Skeletal muscle tissue (tissue), 4 donors: ENCODE measurements around the gene BRICD5. TPM values are rescaled to one million over a fixed set of nuclear protein-coding genes. Genes with fewer than 3 reads are reported as not detected.

Experiments
- H3K27ac ChIP-seq: one replicate; pipeline ENCODE4 v1.7.0; 2013; ENCODE audit warnings: mild to moderate bottlenecking, low read depth, low read length, inconsistent platforms
- H3K27me3 ChIP-seq, 3 donors: one replicate each; pipeline ENCODE4 v1.7.0; 2013; ENCODE audit warnings: low read length in 3 of 3; ENCODE audit not compliant: control insufficient read depth in 3 of 3, insufficient read depth in 3 of 3
- H3K36me3 ChIP-seq, 3 donors: one replicate each; pipeline ENCODE4 v1.7.0; 2013; ENCODE audit warnings: low read length in 3 of 3; ENCODE audit not compliant: control insufficient read depth in 3 of 3, insufficient read depth in 3 of 3
- H3K4me1 ChIP-seq, 3 donors: one replicate each; pipeline ENCODE4 v1.7.0; 2013; ENCODE audit warnings: low read length in 3 of 3, mild to moderate bottlenecking in 3 of 3; ENCODE audit not compliant: control insufficient read depth in 3 of 3, insufficient read depth in 3 of 3
- H3K4me3 ChIP-seq, 3 donors: one replicate each; pipeline ENCODE4 v1.7.0; 2013; ENCODE audit warnings: low read length in 3 of 3
- H3K9ac ChIP-seq, 3 donors: one replicate each; pipeline ENCODE4 v1.7.0; 2013; ENCODE audit warnings: low read length in 3 of 3, mild to moderate bottlenecking in 3 of 3, moderate library complexity in 2 of 3, low read depth in 1 of 3
- H3K9me3 ChIP-seq, 3 donors: one replicate each; pipeline ENCODE4 v1.7.0; 2013; ENCODE audit warnings: low read length in 3 of 3; ENCODE audit not compliant: control insufficient read depth in 3 of 3
- total RNA-seq: library from RNA; depleted of rRNA; stranded (reverse); fragments of >200 nt; gene quantifications from one replicate; pipeline ENCODE4 v1.2.3, GENCODE V29; 2014
- donor health status: Osteomylitis.

The BRICD5 gene
- total RNA-seq, 1 donor from 2014 or later: 2.1 TPM

GRCh38 chr16:2223942-2224486 lies 13.4 kb upstream of the BRICD5 start:
- peaks cover 6 to 15% (median 15%) of the 10 kb centered on the region in 3 donors for H3K36me3 ChIP-seq
- H3K27ac ChIP-seq: peak overlapping the region; percentile 84
- H3K27me3 ChIP-seq: no peaks in the 10 kb centered on the region
- H3K4me1 ChIP-seq: peaks cover 13 to 24% (median 24%) of the 10 kb centered on the region in 3 donors
- H3K9me3 ChIP-seq: no peaks in the 10 kb centered on the region
- H3K4me3 ChIP-seq: peak overlapping the region; percentile 78 to 86 (median 83)
- H3K9ac ChIP-seq: peak overlapping the region; percentile 87 to 95 (median 93)

DNA sequence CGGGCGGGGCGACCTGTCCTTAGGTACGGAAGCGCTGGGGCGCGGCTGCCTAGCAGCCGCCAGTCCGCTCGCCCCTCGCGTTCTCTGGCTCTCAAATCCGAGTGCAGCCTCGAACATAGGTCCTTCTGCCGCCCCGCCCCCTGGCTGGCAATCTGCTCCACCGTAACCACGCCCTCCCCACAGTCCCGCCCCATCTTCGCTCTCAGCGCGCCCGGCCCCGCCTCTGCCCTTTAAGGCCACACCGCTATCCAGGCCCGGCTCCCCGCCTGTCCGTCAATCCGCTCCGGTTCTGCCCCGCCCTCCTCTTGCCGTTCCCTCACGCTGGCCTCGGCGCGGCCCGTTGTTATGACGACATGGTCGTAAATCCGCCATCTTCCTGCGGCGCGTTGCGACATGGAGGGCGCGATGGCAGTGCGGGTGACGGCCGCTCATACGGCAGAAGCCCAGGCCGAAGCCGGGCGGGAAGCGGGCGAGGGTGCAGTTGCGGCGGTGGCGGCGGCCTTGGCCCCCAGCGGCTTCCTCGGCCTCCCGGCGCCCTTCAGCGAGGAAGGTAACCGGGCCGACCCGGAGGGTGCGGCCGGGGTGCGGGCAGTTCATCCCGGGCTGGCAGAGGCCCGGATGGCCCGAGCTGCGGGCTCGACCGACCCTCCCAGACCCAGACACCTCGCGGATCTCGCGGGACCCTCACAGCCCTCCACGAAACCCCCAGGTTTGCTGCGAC lies 12.7 kb upstream of the BRICD5 start, which contains the start of gene E4F1:
E4F1 (plus strand) TSS at position 371 of the 721 bp plus-strand sequence; CDS start at position 394, 23 bp downstream.
- Histone ChIP-seq H3K9me3 (no peaks in the 10 kb centered on the region), H3K36me3 (peaks cover under 1 to 9% (median 9%) of the 10 kb centered on the region in 3 donors), H3K27me3 (no peaks in the 10 kb centered on the region), H3K4me1 (peaks cover 13 to 24% (median 24%) of the 10 kb centered on the region in 3 donors), H3K4me3 (peak within 1 kb of the TSS; percentile 78 to 86 (median 83)), H3K9ac (peak within 1 kb of the TSS; percentile 87 to 95 (median 93)), H3K27ac (peak within 1 kb of the TSS; percentile 84)

DNA sequence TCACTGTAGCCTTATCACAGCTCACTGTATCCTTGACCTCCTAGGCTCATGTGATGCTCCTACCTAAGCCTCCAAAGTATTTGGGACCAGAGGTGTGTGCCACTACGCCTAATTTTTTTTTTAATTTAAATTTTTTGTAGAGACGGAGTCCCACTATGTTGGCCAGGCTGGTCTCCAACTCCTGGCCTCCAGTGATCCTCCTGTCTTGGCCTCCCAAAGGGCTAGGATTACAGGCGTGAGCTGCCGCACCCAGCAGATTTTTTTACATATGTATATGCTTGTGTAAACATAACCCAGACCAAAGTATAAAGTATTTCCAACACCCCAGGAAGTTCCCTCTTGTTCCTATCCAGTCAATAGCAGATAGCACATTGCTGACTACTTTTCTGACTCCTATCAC lies 5.7 kb upstream of the BRICD5 start:
- Histone ChIP-seq H3K27me3 (no peaks in the 10 kb centered on the region), H3K9ac (no peak overlapping the region), H3K4me1 (peaks cover 25 to 30% (median 25%) of the 10 kb centered on the region in 3 donors), H3K9me3 (no peaks in the 10 kb centered on the region), H3K27ac (no peak overlapping the region), H3K36me3 (no peaks in the 10 kb centered on the region), H3K4me3 (no peak overlapping the region)

DNA sequence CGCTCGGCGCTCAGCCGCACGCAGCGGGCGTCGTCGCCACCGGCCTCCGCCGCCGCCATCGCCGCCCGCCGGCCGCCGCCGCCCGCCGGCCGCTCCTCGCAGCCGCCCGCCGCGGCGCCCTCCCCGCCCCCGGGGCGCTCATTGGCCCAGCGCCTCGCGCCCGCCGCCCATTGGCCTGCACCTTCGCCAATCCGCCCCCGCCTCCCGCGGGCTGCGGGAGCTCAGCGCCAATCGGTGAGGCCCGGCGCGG lies 4.0 kb upstream of the BRICD5 start, which contains the start of gene PGP:
PGP (minus strand) TSS at position 122 of the 250 bp plus-strand sequence; CDS start at position 59, 63 bp downstream.
- no peaks in the 10 kb centered on the region for H3K27me3 ChIP-seq
- peak within 1 kb of the TSS; percentile 88 to 91 (median 89) for H3K4me3 ChIP-seq
- H3K27ac ChIP-seq: peak within 1 kb of the TSS; percentile 89
- peaks cover 39 to 46% (median 42%) of the 10 kb centered on the region in 3 donors for H3K4me1 ChIP-seq
- peak within 1 kb of the TSS; percentile 81 to 98 (median 94) for H3K9ac ChIP-seq
- peaks cover 0 to 5% (median 3%) of the 10 kb centered on the region in 3 donors for H3K36me3 ChIP-seq
- no peaks in the 10 kb centered on the region for H3K9me3 ChIP-seq

DNA sequence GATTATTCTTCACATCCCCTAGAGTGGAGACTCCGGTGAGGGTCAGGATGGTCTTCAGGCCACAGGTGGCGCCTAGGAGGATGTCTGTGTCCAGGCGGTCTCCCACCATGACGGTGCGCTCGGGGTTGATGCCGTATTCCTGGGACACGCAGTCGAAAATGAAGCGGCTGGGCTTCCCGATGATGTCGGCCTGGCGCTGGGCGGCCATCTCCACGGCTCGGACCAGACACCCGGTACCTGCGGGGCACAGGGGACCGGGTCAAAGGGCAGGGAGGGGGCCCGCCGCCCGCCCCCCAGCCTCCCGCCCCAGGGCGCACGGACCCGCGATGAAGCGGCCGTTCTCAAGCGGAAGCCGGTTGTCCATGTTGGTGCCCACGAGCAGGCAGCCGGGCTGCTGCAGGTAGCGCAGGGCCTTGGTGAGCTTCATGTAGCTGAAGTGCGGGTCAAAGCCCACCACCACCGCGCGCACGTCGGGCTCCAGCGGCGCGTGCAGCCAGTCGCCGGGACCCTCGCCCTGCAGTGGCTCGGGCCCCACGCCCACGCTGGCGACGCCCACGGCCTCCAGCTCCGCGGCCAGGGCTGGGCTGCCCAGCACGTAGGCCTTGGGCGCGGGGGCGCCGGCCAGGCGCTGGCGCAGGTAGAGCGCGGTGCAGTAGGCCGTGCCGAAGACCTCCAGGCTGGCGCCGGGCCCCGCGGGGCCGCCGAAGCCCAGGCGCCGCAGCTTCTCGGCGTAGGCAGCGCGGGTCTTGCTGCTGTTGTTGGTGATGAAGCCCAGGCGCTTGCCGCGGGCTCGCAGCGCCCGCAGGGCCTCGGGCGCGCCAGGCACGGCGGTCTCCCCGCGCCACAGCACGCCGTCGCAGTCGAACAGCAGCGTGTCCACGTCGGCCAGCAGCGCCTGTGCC lies 3.4 kb upstream of the BRICD5 start:
- H3K36me3 ChIP-seq: peaks cover 5 to 11% (median 7%) of the 10 kb centered on the region in 3 donors
- no peaks in the 10 kb centered on the region for H3K27me3 ChIP-seq
- peak overlapping the region; percentile 77 for H3K27ac ChIP-seq
- H3K9me3 ChIP-seq: no peaks in the 10 kb centered on the region
- H3K4me1 ChIP-seq: peaks cover 39 to 50% (median 45%) of the 10 kb centered on the region in 3 donors
- H3K4me3 ChIP-seq: peak overlapping the region; percentile 86 to 91 (median 87)
- H3K9ac ChIP-seq: peak overlapping the region; percentile 73 to 98 (median 92)

GRCh38 chr16:2212362-2213324 lies 2.0 kb upstream of the BRICD5 start:
- Histone ChIP-seq H3K9me3 (no peaks in the 10 kb centered on the region), H3K27ac (peak overlapping the region; percentile 77), H3K4me1 (peaks cover 40 to 57% (median 50%) of the 10 kb centered on the region in 3 donors), H3K36me3 (peaks cover 19 to 24% (median 19%) of the 10 kb centered on the region in 3 donors), H3K9ac (peak overlapping the region; percentile 73 to 98 (median 92)), H3K4me3 (peak overlapping the region; percentile 86 to 91 (median 87)), H3K27me3 (no peaks in the 10 kb centered on the region)

- H3K27ac ChIP-seq: peak overlapping the region; percentile 75
- H3K9ac ChIP-seq: peak overlapping the region; percentile 38 to 98 (median 82)
- no peaks in the 10 kb centered on the region for H3K9me3 ChIP-seq
- H3K4me3 ChIP-seq: peak overlapping the region; percentile 45 to 54 (median 48)
- peaks cover 47 to 64% (median 51%) of the 10 kb centered on the region in 3 donors for H3K4me1 ChIP-seq
- peaks cover 25 to 31% (median 26%) of the 10 kb centered on the region in 3 donors for H3K36me3 ChIP-seq
- H3K27me3 ChIP-seq: no peaks in the 10 kb centered on the region
Observed at GRCh38 chr16:2211923-2212347, 1.3 kb upstream of the BRICD5 start.

- Histone ChIP-seq H3K4me3 (no peak overlapping the region), H3K9me3 (no peaks in the 10 kb centered on the region), H3K36me3 (peaks cover 27 to 35% (median 28%) of the 10 kb centered on the region in 3 donors), H3K27me3 (no peaks in the 10 kb centered on the region), H3K27ac (no peak overlapping the region), H3K9ac (peak overlapping the region in 1 of 3 donors; percentile 98), H3K4me1 (peaks cover 58 to 75% (median 64%) of the 10 kb centered on the region in 3 donors)
Observed at GRCh38 chr16:2210009-2210332, 692 bp downstream of the BRICD5 start.
